ENCODE measurements around the gene RIN1.

RIN1 gene

GRCh38 chr11:66293777-66294625 is 42.2 kb downstream of the RIN1 start:
- no peak for DNase-seq

GRCh38 chr11:66293352-66293751 is 42.9 kb downstream of the RIN1 start:
- no peak for DNase-seq

- no peak for DNase-seq
Measured at GRCh38 chr11:66292543-66293332, 43.5 kb downstream of the RIN1 start.

GRCh38 chr11:66291706-66292542 is 44.3 kb downstream of the RIN1 start, which contains the start of gene TMEM151A:
TSS of gene TMEM151A (plus strand) at chr11:66291894. CDS start at chr11:66292014, 120 bp downstream.
- no peak for DNase-seq

GRCh38 chr11:66291303-66291705 is 44.9 kb downstream of the RIN1 start:
- DNase-seq: no peak

- DNase-seq: no peak
Measured at GRCh38 chr11:66290330-66290621, 46.0 kb downstream of the RIN1 start.

DNA sequence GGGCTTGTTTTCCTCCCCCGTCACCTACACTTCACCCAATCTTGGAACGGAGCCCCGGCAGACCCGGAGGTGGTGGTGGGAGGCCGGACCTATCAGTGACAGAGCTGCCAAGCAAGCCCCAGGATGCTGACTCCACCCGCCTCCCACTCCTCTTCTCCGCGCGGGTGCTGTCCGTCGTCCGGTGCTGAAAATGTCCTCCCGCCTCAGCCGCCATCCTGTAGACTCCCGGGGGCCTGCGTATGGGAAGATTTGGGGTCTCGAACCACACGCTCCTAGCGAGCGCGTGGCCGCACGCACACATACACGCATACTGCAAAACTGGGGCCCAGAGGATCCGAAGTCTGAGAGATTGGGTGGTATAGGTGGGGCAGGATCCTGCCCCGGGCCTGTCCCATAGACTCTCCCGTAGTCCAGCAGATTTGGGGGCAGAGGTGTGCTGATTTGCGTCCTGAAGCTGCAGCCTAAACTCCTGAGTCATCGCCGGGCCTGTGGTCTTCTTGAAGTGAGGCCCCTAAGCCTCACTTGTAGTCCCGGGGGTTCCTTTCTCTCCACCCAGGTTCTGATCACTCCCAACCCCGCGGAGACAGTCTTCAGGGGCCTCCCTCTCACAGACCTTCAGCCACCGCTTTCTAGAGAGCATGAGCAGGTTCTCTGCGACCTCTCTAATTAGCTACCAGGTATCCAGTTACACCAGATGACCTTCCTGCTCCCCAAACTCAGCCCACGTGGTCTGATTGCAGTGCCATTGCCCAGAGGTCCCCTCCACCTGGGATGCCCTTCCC is 46.5 kb downstream of the RIN1 start:
- no peak for DNase-seq

DNA sequence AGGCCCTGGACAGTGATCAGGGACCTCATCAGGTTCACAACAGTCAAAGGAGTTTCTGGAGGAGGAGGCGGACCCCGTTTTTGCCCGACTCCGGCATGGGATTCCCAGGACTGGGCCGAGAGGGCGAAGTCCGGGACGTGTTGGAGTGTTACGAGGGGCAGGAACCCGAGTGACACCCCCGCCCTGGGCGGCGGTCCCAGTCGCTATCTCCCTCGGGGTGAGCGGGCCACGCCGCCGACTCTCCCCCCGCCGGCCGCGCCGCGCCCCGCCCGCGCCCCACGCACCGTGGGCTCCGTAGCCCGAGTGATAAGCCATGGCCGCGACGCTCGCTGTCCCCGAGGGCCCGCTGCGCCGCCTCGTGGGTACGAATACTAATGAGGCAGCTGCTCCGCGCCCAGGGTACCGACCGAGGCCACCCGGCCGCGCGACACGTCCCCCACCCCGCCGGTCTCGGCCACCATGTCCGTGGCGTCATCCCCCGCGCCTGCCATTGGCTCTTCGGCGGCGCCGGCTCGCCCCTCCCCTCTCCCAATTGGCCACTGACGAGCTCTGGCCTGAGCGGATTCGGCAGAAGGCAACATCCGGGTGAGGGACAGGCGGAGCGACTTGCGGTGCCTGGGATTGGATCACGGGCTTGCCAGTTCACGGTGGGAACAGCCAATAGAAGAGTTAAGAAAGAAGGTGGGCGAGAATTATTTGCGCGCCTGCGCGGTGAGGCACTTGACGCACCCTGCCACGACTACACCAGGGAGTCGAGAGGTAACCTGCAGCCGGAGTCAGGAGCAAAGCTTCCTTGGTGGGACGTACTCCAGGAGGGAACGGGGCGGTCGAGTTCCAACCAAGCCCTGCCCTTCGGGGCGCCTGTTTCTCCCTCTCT is 47.3 kb downstream of the RIN1 start, which contains the start of gene YIF1A:
YIF1A (minus strand) TSS at position 473 of the 877 bp plus-strand sequence; CDS start at position 315, 158 bp downstream.
- peak; percentile 99 for DNase-seq

GRCh38 chr11:66287889-66288670 is 48.2 kb downstream of the RIN1 start:
- no peak for DNase-seq

GRCh38 chr11:66287211-66287888 is 48.9 kb downstream of the RIN1 start:
- no peak for DNase-seq

DNA sequence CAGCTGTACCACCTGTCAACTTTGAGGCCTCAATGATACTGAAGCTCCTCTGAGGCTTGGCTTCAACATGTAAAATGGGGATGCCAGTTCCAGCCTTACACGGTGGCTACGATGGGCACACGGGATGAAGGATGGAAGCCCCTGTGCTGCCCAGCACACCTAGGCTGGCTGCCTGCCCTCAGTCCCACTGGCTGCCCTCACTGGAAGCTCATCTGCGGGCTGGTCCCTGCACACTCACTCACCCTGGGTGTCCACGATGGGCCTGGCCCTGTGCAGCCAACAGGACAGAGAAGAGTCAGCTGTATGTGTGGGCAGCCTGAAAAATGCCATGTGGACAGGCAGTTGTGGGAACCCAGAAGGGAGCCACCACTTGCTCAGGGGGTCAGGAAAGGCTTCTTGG is 49.5 kb downstream of the RIN1 start:
- DNase-seq: no peak

- DNase-seq: no peak
Measured at GRCh38 chr11:66285250-66285947, 50.8 kb downstream of the RIN1 start.

DNA sequence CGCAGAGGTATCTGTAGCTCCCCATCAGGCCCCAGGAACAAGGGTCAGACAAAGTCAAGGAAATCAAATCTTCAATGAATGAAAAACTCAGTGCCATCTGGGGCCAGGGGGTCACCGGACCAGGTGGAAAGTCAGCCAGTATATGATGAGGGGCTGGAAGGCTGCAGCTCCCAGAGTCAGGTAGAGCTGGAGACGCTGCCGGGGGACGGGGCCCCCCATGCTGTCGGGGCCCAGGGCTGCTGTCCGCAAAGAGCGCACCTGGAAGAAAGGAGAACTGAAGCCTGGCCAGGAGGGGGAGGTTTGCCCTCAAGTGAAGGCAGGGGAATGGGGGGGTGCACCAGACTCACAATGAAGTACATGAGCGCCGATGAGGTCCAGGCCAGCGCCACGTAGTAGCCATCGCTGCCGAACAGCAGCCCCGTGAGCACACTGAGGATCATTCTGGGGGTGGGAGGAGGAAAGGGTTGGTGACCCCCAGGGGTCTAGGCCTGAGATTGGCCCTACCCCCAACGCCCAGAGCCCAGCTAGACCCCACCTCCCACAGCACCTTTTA is 51.6 kb downstream of the RIN1 start:
- no peak for DNase-seq

- DNase-seq: no peak
Measured at GRCh38 chr11:66283461-66284105, 52.7 kb downstream of the RIN1 start.

DNA sequence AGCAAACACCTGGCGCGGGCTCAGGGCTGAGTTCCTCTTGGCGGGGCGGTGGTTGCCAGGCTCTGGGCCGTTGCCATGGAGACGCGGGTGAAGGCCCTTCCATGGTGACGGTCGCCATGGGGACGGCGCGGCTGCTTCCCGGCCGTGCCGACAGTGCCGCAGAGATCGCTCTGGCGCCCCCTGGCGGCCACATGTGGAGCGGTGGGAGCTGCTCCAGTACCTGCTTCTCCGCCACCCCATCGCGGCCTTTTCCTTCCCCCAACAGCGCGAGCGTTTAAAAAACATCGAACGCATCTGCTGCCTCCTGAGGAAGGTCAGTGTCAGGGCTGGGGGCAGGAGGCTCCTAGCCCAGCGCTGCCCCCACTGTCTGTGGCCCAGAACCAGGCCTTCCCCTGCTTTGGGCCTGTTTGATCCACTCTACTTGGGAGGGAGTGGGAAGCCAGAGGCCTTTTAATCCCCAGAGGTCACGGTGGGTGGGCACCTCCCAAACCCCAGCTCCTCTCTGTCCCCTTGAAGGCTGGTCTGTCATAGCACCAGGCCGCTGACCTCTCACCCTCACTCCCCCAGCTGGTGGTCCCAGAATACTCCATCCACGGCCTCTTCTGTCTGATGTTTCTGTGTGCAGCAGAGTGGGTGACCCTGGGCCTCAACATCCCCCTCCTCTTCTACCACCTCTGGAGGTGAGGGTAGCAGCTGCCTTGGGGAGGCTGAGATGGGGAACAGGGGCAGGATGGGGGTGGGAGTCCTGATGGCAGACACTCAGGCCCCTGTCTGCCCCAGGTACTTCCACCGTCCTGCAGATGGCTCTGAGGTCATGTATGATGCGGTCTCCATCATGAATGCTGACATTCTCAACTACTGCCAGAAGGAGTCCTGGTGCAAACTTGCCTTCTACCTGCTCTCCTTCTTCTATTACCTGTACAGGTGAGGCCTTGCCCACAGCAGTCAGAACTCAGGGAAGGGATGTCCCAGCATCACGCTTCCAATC is 53.5 kb downstream of the RIN1 start:
- DNase-seq: peak; percentile 96
